Endothelial cell of umbilical vein (primary cell): Measurements from ENCODE around the gene TMC1. TPM values are rescaled to one million over a fixed set of nuclear protein-coding genes. Genes with fewer than 3 reads are reported as not detected.

Source experiments
- BruUV-seq: library from RNA; stranded (reverse); fragments of 400-500 nt; replicated peaks from 2 replicates; lab custom pipeline; 2021; lab: Mats Ljungman, UMichigan
- CTCF ChIA-PET: fragments of 300-600, 350-600 bp; sonication (Branson Sonifier 250); formaldehyde crosslinking; loops from one replicate; lab custom pipeline; 2021; ENCODE audit warnings: antibody characterized with exemption, inconsistent platforms; lab: Charles Lee
- POLR2A ChIA-PET: fragments of 300-600, 350-600 bp; sonication (Branson Sonifier 250); formaldehyde crosslinking; loops from one replicate; lab custom pipeline; 2021; ENCODE audit warnings: antibody characterized with exemption, inconsistent platforms; lab: Charles Lee
- DNase-seq: peaks from one replicate; pipeline ENCODE4 v3.0.0-alpha.2; 2011; ENCODE audit warnings: low read depth, low spot score
- FAIRE-seq: peaks from 2 replicates; lab custom pipeline; 2011; peaks lifted over from hg19 to GRCh38; lab: Jason Lieb, UNC
- H2AFZ ChIP-seq: 2 replicates; pipeline ENCODE4 v1.6.0; 2012; ENCODE audit warnings: low read depth, low read length, control low read depth, inconsistent platforms
- H3K27ac ChIP-seq: 2 replicates; pipeline ENCODE4 v1.5.1; 2011; ENCODE audit warnings: low read depth, mild to moderate bottlenecking, control low read depth, low read length, moderate library complexity; ENCODE audit not compliant: insufficient read depth
- H3K27me3 ChIP-seq, 2 experiments: 2 replicates each; pipeline versions ENCODE4 v1.6.0 to v1.6.1; 2011; ENCODE audit warnings: low read length in 2 of 2, mixed read lengths in 1 of 2; ENCODE audit not compliant: control insufficient read depth in 2 of 2, insufficient read depth in 2 of 2
- H3K36me3 ChIP-seq, 2 experiments: 2 replicates in 1 of 2; 3 replicates in 1 of 2; pipeline ENCODE4 v1.5.1; 2011; ENCODE audit warnings: low read length in 2 of 2, mild to moderate bottlenecking in 1 of 2, moderate library complexity in 1 of 2; ENCODE audit not compliant: control insufficient read depth in 2 of 2, insufficient read depth in 2 of 2; ENCODE audit errors: extremely low read depth in 1 of 2
- H3K4me1 ChIP-seq: 3 replicates; pipeline ENCODE4 v1.5.1; 2011; ENCODE audit warnings: mild to moderate bottlenecking, low read length; ENCODE audit not compliant: control insufficient read depth, insufficient read depth; ENCODE audit errors: extremely low read depth
- H3K4me2 ChIP-seq: 2 replicates; pipeline ENCODE4 v1.6.1; 2011; ENCODE audit warnings: low read length, control low read depth, mixed read lengths; ENCODE audit not compliant: insufficient read depth
- H3K4me3 ChIP-seq, 3 experiments: fragments of 200-600 bp in 1 of 3; sonication (generic), shearing (Covaris generic) in 1 of 3; replicated peaks in 1 of 3; 2 replicates each; pipeline ENCODE4 v1.5.1; 2011 to 2016; ENCODE audit warnings: control low read depth in 3 of 3, low read length in 3 of 3, mild to moderate bottlenecking in 2 of 3, inconsistent platforms in 1 of 3, low read depth in 1 of 3, moderate library complexity in 1 of 3; ENCODE audit not compliant: insufficient read depth in 1 of 3
- H3K79me2 ChIP-seq: 2 replicates; pipeline ENCODE4 v1.6.0; 2012; ENCODE audit warnings: low read length, inconsistent platforms; ENCODE audit not compliant: control insufficient read depth, insufficient read depth
- H3K9ac ChIP-seq: replicated peaks from 2 replicates; pipeline ENCODE3; 2011; ENCODE audit warnings: low read length, control low read depth; ENCODE audit not compliant: insufficient read depth; ENCODE audit errors: extremely low read depth
- H3K9me1 ChIP-seq: replicated peaks from 3 replicates; pipeline ENCODE4 v1.6.0; 2011; ENCODE audit warnings: mild to moderate bottlenecking, low read length; ENCODE audit not compliant: control insufficient read depth, insufficient read depth; ENCODE audit errors: extremely low read depth
- H3K9me3 ChIP-seq: replicated peaks from 2 replicates; pipeline ENCODE4 v1.5.1; 2012; ENCODE audit warnings: low read length, inconsistent platforms; ENCODE audit not compliant: control insufficient read depth, insufficient read depth
- H4K20me1 ChIP-seq: replicated peaks from 2 replicates; pipeline ENCODE3; 2011; ENCODE audit warnings: mild to moderate bottlenecking, low read length; ENCODE audit not compliant: control insufficient read depth, insufficient read depth; ENCODE audit errors: extremely low read depth
- CTCF ChIP-seq, 2 donors: IDR thresholded peaks; 1 replicate in 1 of 2; 2 replicates in 1 of 2; pipeline ENCODE4 v1.5.1; 2011; ENCODE audit warnings: low read length in 2 of 2, mild to moderate bottlenecking in 2 of 2, moderate library complexity in 2 of 2, control low read depth in 1 of 2, inconsistent platforms in 1 of 2, low read depth in 1 of 2; ENCODE audit not compliant: insufficient read depth in 1 of 2; ENCODE audit errors: extremely low read depth in 1 of 2
- GATA2 ChIP-seq: IDR thresholded peaks from 2 replicates; pipeline ENCODE4 v1.7.0; 2011; ENCODE audit warnings: low read depth, mild to moderate bottlenecking, moderate library complexity, mixed read lengths, low read length; ENCODE audit not compliant: insufficient read length, insufficient read depth
- JUN ChIP-seq: IDR thresholded peaks from 2 replicates; pipeline ENCODE4 v1.6.1; 2011; ENCODE audit warnings: borderline replicate concordance, low read depth; ENCODE audit not compliant: insufficient read length, insufficient read depth
- POLR2A ChIP-seq: IDR thresholded peaks from 2 replicates; pipeline ENCODE4 v1.6.1; 2012; ENCODE audit warnings: low read depth, mild to moderate bottlenecking, control low read depth, low read length
- POLR2AphosphoS5 ChIP-seq: IDR thresholded peaks from 2 replicates; pipeline ENCODE4 v1.6.1; 2012; ENCODE audit warnings: low read depth, mild to moderate bottlenecking, control low read depth, low read length, moderate library complexity; ENCODE audit not compliant: insufficient read depth
- dilution Hi-C: fragments of 300-500 bp; cut with MboI; formaldehyde crosslinking; loops from one replicate; pipeline ENCODE4 v1.15.0; 2019; ENCODE audit warnings: low sequenced_read_pairs; ENCODE audit not compliant: extremely low pct_ligation_motif_present
- intact Hi-C: fragments of 100-400 bp; cut with micrococcal nuclease; formaldehyde crosslinking; loops from one replicate; pipeline ENCODE4 v1.10.0; 2022
- polyA plus RNA-seq, 4 experiments: library from polyadenylated mRNA; depleted of rRNA in 3 of 4; stranded (reverse) in 3 of 4; unstranded in 1 of 4; fragments of >200 nt; gene quantifications; 2 replicates each; pipeline versions ENCODE4 v1.2.1 to v1.2.3, GENCODE V29; 2011 to 2012; ENCODE audit warnings: missing spikeins in 1 of 4
- total RNA-seq: library from RNA; stranded (reverse); gene quantifications from 2 replicates; pipeline ENCODE4 v1.2.3, GENCODE V29; 2021

Gene TMC1
- total and polyA plus RNA-seq, 2 donors (not counting 3 experiments of a cell fraction or from before 2014, with no cell fraction given) = 1.5 TPM; not detected in 1

- dilution Hi-C loops = loop anchor here (25.0 kb wide), 1 partner anchor 216 kb away; no protein-coding TSS in a partner anchor
- Histone ChIP-seq H4K20me1 (no peaks in the 10 kb centered on the region), H2AFZ (peak overlapping the region; percentile 74)
Measured at GRCh38 chr9:72871685-72872084, 350.3 kb downstream of the TMC1 start.

More at GRCh38 chr9:72871685-72872084, 350.3 kb downstream of the TMC1 start:
- H3K27me3 ChIP-seq = no peaks in the 10 kb centered on the region
- ChIA-PET POLR2A (no interaction called here), CTCF (interaction anchor here (0.6 to 6.0 kb wide), 62 partner anchors 10 to 1670 kb away, joined by 3 to 201 read pairs (median 5); no protein-coding TSS in a partner anchor)
- DNase-seq (peak; percentile 62), FAIRE-seq (no peak)
- peak overlapping the region; percentile 55 for H3K4me2 ChIP-seq
- H3K9me1 ChIP-seq = no peaks in the 10 kb centered on the region
- peak overlapping the region; percentile 50 for H3K27ac ChIP-seq
- peaks cover 5% of the 10 kb centered on the region for H3K4me1 ChIP-seq
- H3K9me3 ChIP-seq = no peaks in the 10 kb centered on the region
- intact Hi-C loops = loop anchor here (1.0 to 10.0 kb wide), 5 partner anchors 47 to 313 kb away; no protein-coding TSS in a partner anchor
- no peaks in the 10 kb centered on the region for H3K79me2 ChIP-seq
- no TSS peak for BruUV-seq
- peak overlapping the region; percentile 44 for H3K9ac ChIP-seq
- no peak overlapping the region for H3K4me3 ChIP-seq
- TF ChIP-seq CTCF (IDR thresholded peaks at IDR 0.05; ENCODE audit: extremely low read depth in 1 of 2, insufficient read depth in 1 of 2, low read depth in 1 of 2, low read length in 2 of 2) (peak; percentile 20 to 29), GATA2 (peak; percentile 28), JUN (no peak), POLR2A (no peak), POLR2AphosphoS5 (no peak)
- H3K36me3 ChIP-seq = no peaks in the 10 kb centered on the region
